Measurements from ENCODE around the gene TTLL7.

DNA sequence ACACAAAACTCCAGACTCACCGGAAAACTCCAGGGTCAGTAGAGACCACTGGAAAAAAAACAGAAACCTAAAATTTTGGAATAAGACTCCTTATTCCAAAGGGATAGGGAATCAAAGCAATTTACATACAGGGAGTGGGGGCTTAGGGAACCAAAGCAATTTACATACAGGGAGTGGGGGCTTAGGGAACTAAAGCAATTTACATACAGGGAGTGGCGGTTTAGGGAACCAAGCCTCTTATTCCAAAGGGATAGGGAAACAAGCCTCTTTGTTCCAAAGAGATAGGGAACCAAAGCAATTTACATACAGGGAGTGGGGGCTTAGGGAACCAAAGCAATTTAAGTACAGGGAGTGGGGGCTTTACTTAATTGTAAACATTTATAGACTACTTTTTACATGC, 28.4 kb upstream of the TTLL7 start:
- TF ChIP-seq POLR2AphosphoS5 (IDR thresholded peaks at IDR 0.05) (no peak), POLR2A (IDR thresholded peaks at IDR 0.05) (no peak)
- TF ChIP-seq, protein P1, sequence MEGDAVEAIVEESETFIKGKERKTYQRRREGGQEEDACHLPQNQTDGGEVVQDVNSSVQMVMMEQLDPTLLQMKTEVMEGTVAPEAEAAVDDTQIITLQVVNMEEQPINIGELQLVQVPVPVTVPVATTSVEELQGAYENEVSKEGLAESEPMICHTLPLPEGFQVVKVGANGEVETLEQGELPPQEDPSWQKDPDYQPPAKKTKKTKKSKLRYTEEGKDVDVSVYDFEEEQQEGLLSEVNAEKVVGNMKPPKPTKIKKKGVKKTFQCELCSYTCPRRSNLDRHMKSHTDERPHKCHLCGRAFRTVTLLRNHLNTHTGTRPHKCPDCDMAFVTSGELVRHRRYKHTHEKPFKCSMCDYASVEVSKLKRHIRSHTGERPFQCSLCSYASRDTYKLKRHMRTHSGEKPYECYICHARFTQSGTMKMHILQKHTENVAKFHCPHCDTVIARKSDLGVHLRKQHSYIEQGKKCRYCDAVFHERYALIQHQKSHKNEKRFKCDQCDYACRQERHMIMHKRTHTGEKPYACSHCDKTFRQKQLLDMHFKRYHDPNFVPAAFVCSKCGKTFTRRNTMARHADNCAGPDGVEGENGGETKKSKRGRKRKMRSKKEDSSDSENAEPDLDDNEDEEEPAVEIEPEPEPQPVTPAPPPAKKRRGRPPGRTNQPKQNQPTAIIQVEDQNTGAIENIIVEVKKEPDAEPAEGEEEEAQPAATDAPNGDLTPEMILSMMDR (IDR thresholded peaks at IDR 0.05) = no peak

All from prostate gland (tissue), 2 donors.